Body of pancreas (tissue), 4 donors: ENCODE results near the gene KIAA0586.

Source experiments
- CTCF ChIP-seq, 7 experiments: fragments of 450-650 bp in 4 of 7; fragments of 200-600 bp in 3 of 7; sonication (generic) in 3 of 7; IDR thresholded peaks; one replicate each; pipeline ENCODE4 v1.5.1; 2016 to 2019; ENCODE audit warnings: antibody characterized with exemption in 7 of 7
- POLR2A ChIP-seq, 3 donors: fragments of 450-650 bp; IDR thresholded peaks; one replicate each; pipeline ENCODE4 v1.6.1; 2016; ENCODE audit warnings: antibody characterized with exemption in 3 of 3, mild to moderate bottlenecking in 2 of 3

- TF ChIP-seq CTCF (IDR thresholded peaks at IDR 0.05): peak in 2 of 7 experiments; percentile 38 to 45
- no peak for TF ChIP-seq POLR2A (IDR thresholded peaks at IDR 0.05)
Observed at GRCh38 chr14:58395562-58395811, 32.0 kb upstream of the KIAA0586 start.
